K562 (cell line): ENCODE results near the gene TOR1AIP1. TPM values are rescaled to one million over a fixed set of nuclear protein-coding genes. Genes with fewer than 3 reads are reported as not detected.
A peak's percentile ranks its signal among the peaks of the same experiment; 100 is the strongest.

Experiments
- ADNP ChIP-seq: fragments of 200-800 bp; sonication (Bioruptor generic); IDR thresholded peaks from 2 replicates; pipeline ENCODE4 v1.6.1; 2016; ENCODE audit warnings: missing genetic modification characterization, missing compliant biosample characterization
- ATF7 ChIP-seq: fragments of 450-650 bp; IDR thresholded peaks from 2 replicates; pipeline ENCODE4 v1.7.1; 2014; ENCODE audit warnings: mild to moderate bottlenecking, moderate library complexity
- BRD4 ChIP-seq: fragments of 200-600 bp; sonication (generic); IDR thresholded peaks from 2 replicates; pipeline ENCODE4 v1.6.1; 2017; ENCODE audit warnings: inconsistent platforms
- DNMT1 ChIP-seq: fragments of 450-650 bp; IDR thresholded peaks from 2 replicates; pipeline ENCODE4 v1.6.1; 2016; ENCODE audit warnings: antibody characterized with exemption, mild to moderate bottlenecking
- ESRRA ChIP-seq: fragments of 450-650 bp; IDR thresholded peaks from 2 replicates; pipeline ENCODE4 v1.6.1; 2014; ENCODE audit warnings: low read depth, mild to moderate bottlenecking, moderate library complexity, borderline replicate concordance
- FOXJ2 ChIP-seq: fragments of 200-800 bp; sonication (Bioruptor generic); IDR thresholded peaks from 2 replicates; pipeline ENCODE4 v1.6.1; 2016; ENCODE audit warnings: missing genetic modification characterization, missing compliant biosample characterization
- HMGN3 ChIP-seq: IDR thresholded peaks from 2 replicates; pipeline ENCODE4 v1.6.1; 2011; ENCODE audit warnings: borderline replicate concordance, low read depth, mild to moderate bottlenecking, mixed read lengths, low read length; ENCODE audit not compliant: insufficient read length; ENCODE audit errors: extremely low read depth
- HNRNPH1 ChIP-seq: fragments of 200-400 bp; formaldehyde crosslinking; optimal IDR thresholded peaks from 2 replicates; pipeline ENCODE3; 2017; ENCODE audit warnings: low read depth, mild to moderate bottlenecking, low read length, moderate library complexity
- MAZ ChIP-seq, 2 experiments: fragments of 450-650 bp in 1 of 2; sonication (generic) in 1 of 2; formaldehyde crosslinking; IDR thresholded peaks in 1 of 2; conservative IDR thresholded peaks in 1 of 2; 2 replicates each; pipeline versions ENCODE4 v1.4.0 to v1.5.0; 2020; ENCODE audit warnings: mild to moderate bottlenecking in 1 of 2, missing genetic modification reagents in 1 of 2
- MYBL2 ChIP-seq, 2 experiments: fragments of 450-650 bp in 1 of 2; sonication (generic) in 1 of 2; formaldehyde crosslinking in 1 of 2; IDR thresholded peaks; 2 replicates each; pipeline versions ENCODE4 v1.6.1 to v1.8.1; 2017 to 2022; ENCODE audit warnings: borderline replicate concordance in 1 of 2, inconsistent platforms in 1 of 2, low read depth in 1 of 2, mild to moderate bottlenecking in 1 of 2, missing genetic modification reagents in 1 of 2, moderate library complexity in 1 of 2
- NFYB ChIP-seq: IDR thresholded peaks from 2 replicates; pipeline ENCODE4 v1.6.1; 2011; ENCODE audit warnings: mild to moderate bottlenecking, moderate library complexity; ENCODE audit not compliant: insufficient read length; ENCODE audit errors: extremely low read depth
- NRF1 ChIP-seq, 2 experiments: fragments of 450-650 bp; IDR thresholded peaks in 1 of 2; conservative IDR thresholded peaks in 1 of 2; 2 replicates each; pipeline ENCODE4 v1.6.1; 2014; ENCODE audit warnings: mild to moderate bottlenecking in 2 of 2
- RBM22 ChIP-seq: fragments of 200-400 bp; formaldehyde crosslinking; IDR thresholded peaks from 2 replicates; pipeline ENCODE4 v1.6.1; 2018; ENCODE audit warnings: low read length, low read depth; ENCODE audit not compliant: poor library complexity, severe bottlenecking
- SMAD3 ChIP-seq: fragments of 450-650 bp; formaldehyde crosslinking; conservative IDR thresholded peaks from 2 replicates; pipeline ENCODE4 v1.4.0; 2020; ENCODE audit warnings: mild to moderate bottlenecking
- SP1 ChIP-seq: sonication (generic); formaldehyde crosslinking; IDR thresholded peaks from 2 replicates; pipeline ENCODE4 v1.8.1; 2022; ENCODE audit warnings: mild to moderate bottlenecking, missing genetic modification reagents
- SRSF9 ChIP-seq: fragments of 200-400 bp; formaldehyde crosslinking; IDR thresholded peaks from 2 replicates; pipeline ENCODE4 v1.6.1; 2017; ENCODE audit warnings: low read depth, low read length, borderline replicate concordance
- TAF1 ChIP-seq: IDR thresholded peaks from 2 replicates; pipeline ENCODE4 v1.6.1; 2011; ENCODE audit warnings: mild to moderate bottlenecking, low read length, moderate library complexity; ENCODE audit not compliant: insufficient read depth, control insufficient read depth, severe bottlenecking; ENCODE audit errors: extremely low read depth
- TEAD4 ChIP-seq, 2 experiments: sonication (generic) in 1 of 2; formaldehyde crosslinking in 1 of 2; IDR thresholded peaks; 2 replicates each; pipeline versions ENCODE4 v1.6.1 to v1.8.0; 2012 to 2022; ENCODE audit warnings: borderline replicate concordance in 1 of 2, inconsistent platforms in 1 of 2, low read length in 1 of 2, mild to moderate bottlenecking in 1 of 2, missing genetic modification reagents in 1 of 2
- WHSC1 ChIP-seq: IDR thresholded peaks from one replicate; pipeline ENCODE4 v1.6.1; 2012; ENCODE audit warnings: low read length, control low read depth, inconsistent platforms
- ZNF644 ChIP-seq: fragments of 200-800 bp; sonication (Bioruptor generic); IDR thresholded peaks from 2 replicates; pipeline ENCODE4 v1.6.1; 2016; ENCODE audit warnings: low read depth, missing genetic modification characterization, missing compliant biosample characterization
- ZNF79 ChIP-seq: fragments of 250-450 bp; sonication (Bioruptor Pico); IDR thresholded peaks from 2 replicates; pipeline ENCODE4 v1.4.0; 2020; ENCODE audit warnings: low read depth, mild to moderate bottlenecking, moderate library complexity
- ZNF830 ChIP-seq: fragments of 250-450 bp; sonication (Bioruptor Pico); IDR thresholded peaks from 2 replicates; pipeline ENCODE4 v1.5.0; 2021; ENCODE audit warnings: mild to moderate bottlenecking
- polyA plus RNA-seq, 8 experiments: library from polyadenylated mRNA; depleted of rRNA in 4 of 8; stranded (reverse) in 5 of 8; unstranded in 3 of 8; fragments of >200 nt; fragmentation: Nextera tagmentation in 2 of 8; fragmentation: Illumina TruSeq in 1 of 8; extraction: Ambion mirVana in 2 of 8; extraction: Trizol in 1 of 8; gene quantifications; 2 replicates each; pipeline versions ENCODE4 v1.2.1 to v1.2.3, GENCODE V29; 2011 to 2014; ENCODE audit warnings: inconsistent platforms in 1 of 8, missing spikeins in 1 of 8
- total RNA-seq, 7 experiments: library from RNA; depleted of rRNA in 6 of 7; stranded (reverse); fragments of >200 nt in 6 of 7; fragmentation: Illumina TruSeq in 2 of 7; extraction: Trizol in 2 of 7; gene quantifications; 2 replicates each; pipeline versions ENCODE4 v1.2.1 to v1.2.3, GENCODE V29; 2011 to 2021; ENCODE audit warnings: low replicate concordance in 1 of 7
- TF ChIP-seq, protein P1 (sequence below): fragments of 450-650 bp; formaldehyde crosslinking; IDR thresholded peaks from 2 replicates; pipeline ENCODE4 v1.4.0; 2022; ENCODE audit warnings: missing genetic modification characterization
- TF ChIP-seq, protein P2 (sequence below), 2 experiments: fragments of 450-650 bp; IDR thresholded peaks; 2 replicates each; pipeline ENCODE4 v1.6.1; 2016

Gene TOR1AIP1
- total and polyA plus RNA-seq, 9 of the 15 experiments (the other 6 are each of a cell fraction or from before 2014, with no cell fraction given): 18.1 to 46.9 (median 35.5) TPM

DNA sequence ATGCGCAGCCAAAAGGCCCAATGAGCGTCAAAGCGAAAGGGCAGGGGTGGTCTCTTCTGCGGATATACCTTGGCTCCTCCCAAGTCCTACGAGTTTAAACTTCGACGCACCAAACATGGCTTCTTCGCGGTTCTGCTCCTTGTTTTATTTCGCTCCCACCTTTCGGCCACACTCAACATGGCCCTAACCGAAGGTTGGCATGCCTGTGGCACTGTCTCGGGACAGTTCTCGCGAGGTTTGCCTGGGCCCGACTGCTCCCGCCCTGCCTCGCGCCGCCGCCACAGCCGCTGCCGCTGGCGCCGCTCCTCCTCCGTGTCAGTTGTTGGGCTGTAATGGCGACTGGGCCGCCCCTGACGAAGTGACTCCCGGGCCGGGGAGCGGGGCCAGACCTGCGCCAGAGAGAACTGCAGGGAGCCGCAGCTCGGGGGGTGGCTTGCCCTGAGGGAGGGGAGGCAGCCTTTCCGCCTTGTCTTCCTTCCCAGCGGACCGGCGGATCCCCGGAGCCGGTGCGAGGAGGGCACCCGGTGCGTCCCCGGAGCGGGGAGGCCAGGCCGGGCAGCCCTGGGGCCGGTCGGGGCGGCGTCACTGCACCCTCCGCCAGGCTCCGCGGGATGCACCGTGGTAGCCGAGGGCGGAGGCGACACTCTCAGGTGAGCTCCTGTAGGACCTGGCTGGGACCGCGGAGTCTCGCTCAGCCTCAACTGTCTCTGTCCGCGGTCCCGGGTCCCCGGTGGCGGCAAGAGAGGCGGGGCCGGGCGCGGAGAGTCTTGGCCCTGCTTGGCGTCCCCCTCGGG, 72.6 kb downstream of the TOR1AIP1 start, which contains the start of gene CEP350 (continued):
- TF ChIP-seq SP1 (CRISPR knock-in tag): peak; percentile 89
- TF ChIP-seq, protein P1, sequence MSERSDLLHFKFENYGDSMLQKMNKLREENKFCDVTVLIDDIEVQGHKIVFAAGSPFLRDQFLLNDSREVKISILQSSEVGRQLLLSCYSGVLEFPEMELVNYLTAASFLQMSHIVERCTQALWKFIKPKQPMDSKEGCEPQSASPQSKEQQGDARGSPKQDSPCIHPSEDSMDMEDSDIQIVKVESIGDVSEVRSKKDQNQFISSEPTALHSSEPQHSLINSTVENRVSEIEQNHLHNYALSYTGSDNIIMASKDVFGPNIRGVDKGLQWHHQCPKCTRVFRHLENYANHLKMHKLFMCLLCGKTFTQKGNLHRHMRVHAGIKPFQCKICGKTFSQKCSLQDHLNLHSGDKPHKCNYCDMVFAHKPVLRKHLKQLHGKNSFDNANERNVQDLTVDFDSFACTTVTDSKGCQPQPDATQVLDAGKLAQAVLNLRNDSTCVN: no peak
- TF ChIP-seq TAF1: peak; percentile 98
- no peak for TF ChIP-seq ADNP
- peak; percentile 71; the same call in 1 of the 2 replicates for TF ChIP-seq MYBL2 (IDR thresholded peaks at IDR 0.05; ENCODE audit: low read depth)
- TF ChIP-seq MYBL2 (CRISPR knock-in tag; IDR thresholded peaks at IDR 0.05; ENCODE audit: borderline replicate concordance): no peak
- TF ChIP-seq SMAD3 (CRISPR knock-in tag): 0 out of 2 replicates have a peak, but pooled peaks have one; percentile 46
- TF ChIP-seq ZNF79 (CRISPR knock-in tag): no peak
- no peak for TF ChIP-seq DNMT1
- peak; percentile 43; the same call in 1 of the 2 replicates for TF ChIP-seq BRD4
- peak; percentile 87 to 90 for TF ChIP-seq MAZ (CRISPR knock-in tag; conservative IDR thresholded peaks at IDR 0.05 in 1 of 2, IDR thresholded peaks at IDR 0.05 in 1 of 2)
- TF ChIP-seq, protein P2, sequence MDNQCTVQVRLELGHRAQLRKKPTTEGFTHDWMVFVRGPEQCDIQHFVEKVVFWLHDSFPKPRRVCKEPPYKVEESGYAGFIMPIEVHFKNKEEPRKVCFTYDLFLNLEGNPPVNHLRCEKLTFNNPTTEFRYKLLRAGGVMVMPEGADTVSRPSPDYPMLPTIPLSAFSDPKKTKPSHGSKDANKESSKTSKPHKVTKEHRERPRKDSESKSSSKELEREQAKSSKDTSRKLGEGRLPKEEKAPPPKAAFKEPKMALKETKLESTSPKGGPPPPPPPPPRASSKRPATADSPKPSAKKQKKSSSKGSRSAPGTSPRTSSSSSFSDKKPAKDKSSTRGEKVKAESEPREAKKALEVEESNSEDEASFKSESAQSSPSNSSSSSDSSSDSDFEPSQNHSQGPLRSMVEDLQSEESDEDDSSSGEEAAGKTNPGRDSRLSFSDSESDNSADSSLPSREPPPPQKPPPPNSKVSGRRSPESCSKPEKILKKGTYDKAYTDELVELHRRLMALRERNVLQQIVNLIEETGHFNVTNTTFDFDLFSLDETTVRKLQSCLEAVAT (IDR thresholded peaks at IDR 0.05): peak in 1 of 2 experiments; percentile 75; a peak in 2 of 4 replicates
- peak; percentile 20; the same call in 1 of the 2 replicates for TF ChIP-seq ESRRA
- peak; percentile 51 for TF ChIP-seq NFYB
- TF ChIP-seq NRF1 (conservative IDR thresholded peaks at IDR 0.05 in 1 of 2, IDR thresholded peaks at IDR 0.05 in 1 of 2): peak; percentile 86 to 89
- TF ChIP-seq ZNF644 (tag): peak; percentile 72; the same call in 1 of the 2 replicates
- peak; percentile 90 for TF ChIP-seq RBM22
- TF ChIP-seq HMGN3: peak; percentile 75
- TF ChIP-seq ATF7: peak; percentile 89
- TF ChIP-seq SRSF9: no peak
- TF ChIP-seq ZNF830: no peak; the same call in 1 of the 2 replicates
- no peak for TF ChIP-seq FOXJ2 (tag)
- TF ChIP-seq TEAD4 (IDR thresholded peaks at IDR 0.05; ENCODE audit: low read length): no peak; the same call in 1 of the 2 replicates
- TF ChIP-seq TEAD4 (CRISPR knock-in tag; IDR thresholded peaks at IDR 0.05; ENCODE audit: borderline replicate concordance): no peak; the same call in 1 of the 2 replicates
- TF ChIP-seq WHSC1: no peak
- no peak for TF ChIP-seq HNRNPH1
